GM12878 (cell line): ENCODE measurements around the gene IFNG-AS1. TPM values are rescaled to one million over a fixed set of nuclear protein-coding genes. Genes with fewer than 3 reads are reported as not detected.

ENCODE experiments used
- ATAC-seq: fragments of 200-7000 bp; cut with Tn5 transposase; 3 replicates; pipeline ENCODE4 v1.9.1; 2020; ENCODE audit warnings: mild to moderate bottlenecking, moderate library complexity
- BruUV-seq: library from RNA; stranded (reverse); fragments of 400-500 nt; replicated peaks from 2 replicates; lab custom pipeline; 2021; lab: Mats Ljungman, UMichigan
- CTCF ChIA-PET: fragments of 300-600 bp; sonication (Branson Sonifier 250); formaldehyde crosslinking; extraction: SDS; loops from one replicate; lab custom pipeline; 2021; ENCODE audit warnings: inconsistent platforms; lab: Yijun Ruan, JAX
- POLR2A ChIA-PET: fragments of 350-600 bp; formaldehyde crosslinking; extraction: SDS; loops from one replicate; lab custom pipeline; 2021; ENCODE audit warnings: inconsistent platforms; lab: Charles Lee
- RAD21 ChIA-PET: fragments of 300-600 bp; sonication (Branson Sonifier 250); formaldehyde crosslinking; loops from one replicate; lab custom pipeline; 2023; ENCODE audit warnings: antibody characterized with exemption; ENCODE audit not compliant: unreplicated experiment; lab: Charles Lee
- SMC1A ChIA-PET: fragments of 300-600 bp; sonication (Branson Sonifier 250); formaldehyde crosslinking; loops from one replicate; lab custom pipeline; 2023; ENCODE audit not compliant: unreplicated experiment, uncharacterized antibody; lab: Charles Lee
- DNase-seq: peaks from one replicate; pipeline ENCODE4 v3.0.0-alpha.2; 2011; ENCODE audit warnings: low read depth, low spot score
- FAIRE-seq: peaks from 3 replicates; lab custom pipeline; 2011; peaks lifted over from hg19 to GRCh38; lab: Jason Lieb, UNC
- H2AFZ ChIP-seq: 2 replicates; pipeline ENCODE4 v1.6.0; 2011; ENCODE audit warnings: low read depth, low read length, control low read depth; ENCODE audit not compliant: control insufficient read depth
- H3K27ac ChIP-seq: 2 replicates; pipeline ENCODE4 v1.5.1; 2011; ENCODE audit warnings: control low read depth; ENCODE audit not compliant: control insufficient read depth, insufficient read depth
- H3K27me3 ChIP-seq, 2 experiments: replicated peaks in 1 of 2; 2 replicates each; pipeline versions ENCODE4 v1.6.0 to v1.6.1; 2011; ENCODE audit warnings: low read length in 1 of 2; ENCODE audit not compliant: control insufficient read depth in 2 of 2, insufficient read depth in 2 of 2
- H3K36me3 ChIP-seq, 2 experiments: 2 replicates each; pipeline ENCODE4 v1.5.1; 2011; ENCODE audit warnings: low read length in 1 of 2; ENCODE audit not compliant: control insufficient read depth in 2 of 2, insufficient read depth in 2 of 2
- H3K4me1 ChIP-seq: 2 replicates; pipeline ENCODE4 v1.6.1; 2011; ENCODE audit warnings: mild to moderate bottlenecking, low read length, moderate library complexity, mixed read lengths; ENCODE audit not compliant: control insufficient read depth, insufficient read depth
- H3K4me2 ChIP-seq: 2 replicates; pipeline ENCODE4 v1.6.0; 2011; ENCODE audit warnings: control low read depth; ENCODE audit not compliant: control insufficient read depth, insufficient read depth
- H3K4me3 ChIP-seq: fragments of 200-600 bp; sonication (generic); 2 replicates; pipeline ENCODE4 v1.5.1; 2016
- H3K79me2 ChIP-seq: 2 replicates; pipeline ENCODE4 v1.6.0; 2011; ENCODE audit warnings: low read length; ENCODE audit not compliant: control insufficient read depth, insufficient read depth
- H3K9ac ChIP-seq: 2 replicates; pipeline ENCODE4 v1.8.0; 2011; ENCODE audit warnings: low read length, control low read depth, mixed read lengths; ENCODE audit not compliant: control insufficient read depth, insufficient read depth
- H3K9me3 ChIP-seq: replicated peaks from 3 replicates; pipeline ENCODE4 v1.5.1; 2011; ENCODE audit warnings: mild to moderate bottlenecking, low read length; ENCODE audit not compliant: control insufficient read depth, insufficient read depth
- H4K20me1 ChIP-seq: 2 replicates; pipeline ENCODE4 v1.6.0; 2011; ENCODE audit not compliant: control insufficient read depth, insufficient read depth
- ASH2L ChIP-seq: fragments of 300-600, 200-600 bp; sonication (generic); IDR thresholded peaks from 2 replicates; pipeline ENCODE4 v1.6.1; 2017; ENCODE audit warnings: low read depth, mild to moderate bottlenecking, borderline replicate concordance
- BMI1 ChIP-seq: fragments of 450-650 bp; IDR thresholded peaks from 2 replicates; pipeline ENCODE4 v1.6.1; 2016; ENCODE audit warnings: mild to moderate bottlenecking, moderate library complexity, borderline replicate concordance
- CHD1 ChIP-seq: IDR thresholded peaks from 2 replicates; pipeline ENCODE4 v1.6.1; 2012; ENCODE audit warnings: low read depth, low read length, improper control_type of control experiment
- E2F4 ChIP-seq: IDR thresholded peaks from 2 replicates; pipeline ENCODE4 v1.6.1; 2012; ENCODE audit warnings: low read depth, low read length, improper control_type of control experiment
- ESRRA ChIP-seq: IDR thresholded peaks from 2 replicates; pipeline ENCODE4 v1.6.1; 2012; ENCODE audit warnings: mild to moderate bottlenecking, low read length, improper control_type of control experiment
- HDGF ChIP-seq: fragments of 450-650 bp; IDR thresholded peaks from 2 replicates; pipeline ENCODE4 v1.6.1; 2016; ENCODE audit warnings: antibody characterized with exemption
- IKZF1 ChIP-seq: fragments of 450-650 bp; conservative IDR thresholded peaks from 2 replicates; pipeline ENCODE4 v1.6.1; 2017; ENCODE audit warnings: antibody characterized with exemption, mild to moderate bottlenecking
- KAT2A ChIP-seq: conservative IDR thresholded peaks from 2 replicates; pipeline ENCODE4 v1.6.1; 2011; ENCODE audit warnings: low read depth, low read length; ENCODE audit not compliant: control insufficient read depth
- MEF2A ChIP-seq: IDR thresholded peaks from 2 replicates; pipeline ENCODE4 v1.6.1; 2011; ENCODE audit warnings: low read depth, mild to moderate bottlenecking, low read length, moderate library complexity; ENCODE audit not compliant: insufficient read depth
- MTA2 ChIP-seq: fragments of 450-650 bp; IDR thresholded peaks from 2 replicates; pipeline ENCODE4 v1.6.1; 2016; ENCODE audit warnings: low read depth, mild to moderate bottlenecking, moderate library complexity
- RELA ChIP-seq: fragments of 450-650 bp; IDR thresholded peaks from 2 replicates; pipeline ENCODE4 v1.8.0; 2014; ENCODE audit warnings: borderline replicate concordance; ENCODE audit not compliant: partially characterized antibody
- RFX5 ChIP-seq: IDR thresholded peaks from 2 replicates; pipeline ENCODE4 v1.6.1; 2011; ENCODE audit warnings: low read depth, low read length, improper control_type of control experiment
- STAT1 ChIP-seq: fragments of 450-650 bp; conservative IDR thresholded peaks from 2 replicates; pipeline ENCODE4 v1.6.1; 2014; ENCODE audit warnings: antibody characterized with exemption, mild to moderate bottlenecking
- TBL1XR1 ChIP-seq: IDR thresholded peaks from 2 replicates; pipeline ENCODE4 v1.6.1; 2012; ENCODE audit warnings: low read depth, low read length, improper control_type of control experiment
- TCF12 ChIP-seq: IDR thresholded peaks from 2 replicates; pipeline ENCODE4 v1.6.1; 2011; ENCODE audit warnings: low read depth, mild to moderate bottlenecking, low read length
- ZBTB4 ChIP-seq: fragments of 450-650 bp; formaldehyde crosslinking; IDR thresholded peaks from 2 replicates; pipeline ENCODE4 v1.4.0; 2022; ENCODE audit warnings: mild to moderate bottlenecking, moderate library complexity
- ZZZ3 ChIP-seq: IDR thresholded peaks from 2 replicates; pipeline ENCODE4 v1.6.1; 2011; ENCODE audit warnings: low read depth; ENCODE audit not compliant: control insufficient read depth, insufficient read length
- WGBS: methylation state at CpG from one replicate; pipeline ENCODE4 v1.1.6; 2016; ENCODE audit warnings: low lambda C conversion rate; ENCODE audit not compliant: insufficient replicate concordance, insufficient coverage; ENCODE audit errors: missing lambda C conversion rate; 5-methylcytosine and 5-hydroxymethylcytosine counted together
- in situ Hi-C: fragments of 300-500 bp; cut with MboI; formaldehyde crosslinking; loops from 9 replicates; pipeline ENCODE4 v1.14.3; 2018; ENCODE audit warnings: mixed read lengths
- intact Hi-C: fragments of 100-400 bp; cut with micrococcal nuclease; formaldehyde crosslinking; loops from one replicate; pipeline ENCODE4 v1.14.2; 2022; ENCODE audit not compliant: unreplicated experiment
- polyA plus RNA-seq, 11 experiments: library from polyadenylated mRNA; depleted of rRNA in 4 of 11; unstranded in 6 of 11; stranded (reverse) in 5 of 11; fragments of >200 nt; fragmentation: Nextera tagmentation in 4 of 11; fragmentation: Illumina TruSeq in 1 of 11; extraction: Ambion mirVana in 4 of 11; extraction: Trizol in 1 of 11; gene quantifications; 1 replicate in 1 of 11; 2 replicates in 10 of 11; pipeline versions ENCODE4 v1.2.1 to v1.2.3, GENCODE V29; 2011 to 2016; ENCODE audit warnings: inconsistent platforms in 2 of 11, missing spikeins in 2 of 11, low read depth in 1 of 11
- total RNA-seq, 4 experiments: library from RNA; depleted of rRNA in 3 of 4; stranded (reverse); fragments of >200 nt in 3 of 4; fragmentation: Illumina TruSeq in 1 of 4; extraction: Trizol in 1 of 4; gene quantifications; 2 replicates each; pipeline versions ENCODE4 v1.2.1 to v1.2.3, GENCODE V29; 2013 to 2021

The IFNG-AS1 gene
- total and polyA plus RNA-seq, 10 of the 15 experiments (the other 5 are each of a cell fraction or from before 2014, with no cell fraction given), result 0.40 to 1.9 (median 1.3) TPM

- H3K27me3 ChIP-seq, result peaks cover 0 to 2% of the 10 kb centered on the region in 2 experiments; a peak in 2 of 4 replicates
- DNase-seq, result no peak
- H3K9ac ChIP-seq, result no peak overlapping the region
- H3K4me3 ChIP-seq, result no peak overlapping the region
- no peak for ATAC-seq
- no peak overlapping the region for H3K4me2 ChIP-seq
- no peaks in the 10 kb centered on the region for H3K79me2 ChIP-seq
- no TSS peak for BruUV-seq
- ChIA-PET SMC1A (interaction anchor here (1.0 to 1.8 kb wide), 10 partner anchors 9 to 25 kb away, joined by 3 to 6 read pairs (median 4); no protein-coding TSS in a partner anchor), POLR2A (interaction anchor here (1.3 to 2.7 kb wide), 2 partner anchors 14 to 23 kb away, joined by 3 to 7 read pairs; no protein-coding TSS in a partner anchor), CTCF (interaction anchor here (1.6 to 2.0 kb wide), 2 partner anchors 11 to 25 kb away, joined by 5 to 8 read pairs; no protein-coding TSS in a partner anchor), RAD21 (interaction anchor here (1.2 to 1.5 kb wide), 2 partner anchors 14 to 16 kb away, joined by 3 to 5 read pairs; no protein-coding TSS in a partner anchor)
- no peaks in the 10 kb centered on the region for H3K36me3 ChIP-seq
- no peaks in the 10 kb centered on the region; the same call in 2 of the 3 replicates for H3K9me3 ChIP-seq
- no peak overlapping the region for H2AFZ ChIP-seq
- peaks cover 8% of the 10 kb centered on the region; the same call in 1 of the 2 replicates for H3K4me1 ChIP-seq
- in situ Hi-C loops, result no loop called here
- 67% methylated on average over 2 of the region's 2 CpGs for WGBS
- no peak for FAIRE-seq
- no peak overlapping the region for H3K27ac ChIP-seq
- no peaks in the 10 kb centered on the region for H4K20me1 ChIP-seq
- intact Hi-C loops, result no loop called here
- TF ChIP-seq ZBTB4 (CRISPR knock-in tag), result no peak
- TF ChIP-seq HDGF, result no peak
- no peak for TF ChIP-seq E2F4
- no peak for TF ChIP-seq KAT2A
- no peak for TF ChIP-seq RELA
- no peak for TF ChIP-seq ASH2L
- TF ChIP-seq ZZZ3, result no peak
- no peak for TF ChIP-seq ESRRA
- TF ChIP-seq RFX5, result no peak
- TF ChIP-seq STAT1, result no peak
- TF ChIP-seq TBL1XR1, result no peak
- TF ChIP-seq CHD1, result no peak
- no peak for TF ChIP-seq MEF2A
- TF ChIP-seq IKZF1, result no peak
- no peak for TF ChIP-seq TCF12
- TF ChIP-seq MTA2, result no peak
- TF ChIP-seq BMI1, result no peak
Observed at GRCh38 chr12:67968321-67968720, 20.9 kb upstream of the IFNG-AS1 start.
